Loucy (cell line): ENCODE results near the gene SYTL1.
A peak's percentile ranks its signal among the peaks of the same experiment; 100 is the strongest.

Source experiments
- EZH2phosphoT487 ChIP-seq: fragments of 200-600 bp; IDR thresholded peaks from 2 replicates; pipeline ENCODE4 v1.6.1; 2018; ENCODE audit warnings: antibody characterized with exemption, mild to moderate bottlenecking, moderate library complexity, borderline replicate concordance
- TF ChIP-seq, protein P1 (sequence below): fragments of 200-600 bp; sonication (generic); conservative IDR thresholded peaks from 2 replicates; pipeline ENCODE4 v1.5.1; 2014; ENCODE audit warnings: mild to moderate bottlenecking, antibody characterized with exemption, low read length

DNA sequence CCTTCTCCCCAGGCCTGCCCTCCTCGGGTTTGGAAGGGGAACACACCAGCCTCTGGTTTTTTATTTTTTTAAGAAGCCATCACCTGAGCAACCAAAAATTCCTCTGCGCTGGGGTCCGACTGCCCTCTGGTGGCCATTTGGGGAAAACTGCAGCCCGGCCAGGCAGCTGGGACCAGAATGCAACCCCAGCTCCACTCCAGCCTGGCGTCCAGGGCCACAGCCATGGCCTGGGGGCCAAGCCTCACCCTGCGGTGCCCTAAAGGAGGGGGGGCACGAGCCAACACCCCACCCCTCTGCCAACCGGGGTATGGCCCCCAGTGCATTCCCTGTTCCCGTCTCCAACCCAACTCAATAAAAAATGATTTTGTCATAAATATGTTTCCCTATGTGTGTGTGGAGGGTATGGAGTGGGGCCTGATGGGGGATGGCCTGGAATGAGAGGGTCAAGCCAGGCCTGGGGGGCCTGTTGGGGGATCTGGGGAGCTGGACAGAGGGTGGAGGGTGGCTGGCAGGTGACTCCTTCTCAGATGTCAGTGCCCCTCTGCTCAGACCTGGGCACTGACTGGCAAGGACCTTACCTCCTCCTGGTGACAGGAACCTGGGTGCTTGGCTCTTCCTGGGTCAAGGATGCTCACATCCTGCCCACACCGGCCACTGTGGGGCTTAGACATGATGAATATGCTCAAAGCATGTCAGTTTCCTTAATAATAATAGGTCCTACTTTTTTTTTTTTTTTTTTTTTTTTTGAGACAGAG is 53.8 kb downstream of the SYTL1 start:
- TF ChIP-seq, protein P1, sequence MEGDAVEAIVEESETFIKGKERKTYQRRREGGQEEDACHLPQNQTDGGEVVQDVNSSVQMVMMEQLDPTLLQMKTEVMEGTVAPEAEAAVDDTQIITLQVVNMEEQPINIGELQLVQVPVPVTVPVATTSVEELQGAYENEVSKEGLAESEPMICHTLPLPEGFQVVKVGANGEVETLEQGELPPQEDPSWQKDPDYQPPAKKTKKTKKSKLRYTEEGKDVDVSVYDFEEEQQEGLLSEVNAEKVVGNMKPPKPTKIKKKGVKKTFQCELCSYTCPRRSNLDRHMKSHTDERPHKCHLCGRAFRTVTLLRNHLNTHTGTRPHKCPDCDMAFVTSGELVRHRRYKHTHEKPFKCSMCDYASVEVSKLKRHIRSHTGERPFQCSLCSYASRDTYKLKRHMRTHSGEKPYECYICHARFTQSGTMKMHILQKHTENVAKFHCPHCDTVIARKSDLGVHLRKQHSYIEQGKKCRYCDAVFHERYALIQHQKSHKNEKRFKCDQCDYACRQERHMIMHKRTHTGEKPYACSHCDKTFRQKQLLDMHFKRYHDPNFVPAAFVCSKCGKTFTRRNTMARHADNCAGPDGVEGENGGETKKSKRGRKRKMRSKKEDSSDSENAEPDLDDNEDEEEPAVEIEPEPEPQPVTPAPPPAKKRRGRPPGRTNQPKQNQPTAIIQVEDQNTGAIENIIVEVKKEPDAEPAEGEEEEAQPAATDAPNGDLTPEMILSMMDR, result peak; percentile 96
- TF ChIP-seq EZH2phosphoT487, result no peak
